Stimulated activated CD4-positive, alpha-beta T cell treated with anti-CD3 and anti-CD28 coated beads, Interleukin-15, amount 100 ng/mL, for 1 hour (primary cell): ENCODE results near the gene SLC28A3.

Experiments used
- DNase-seq, 2 donors: peaks; one replicate each; pipeline ENCODE4 v3.0.0-alpha.2; 2020; ENCODE audit warnings: low read depth in 1 of 2, low spot score in 1 of 2

Gene SLC28A3

DNA sequence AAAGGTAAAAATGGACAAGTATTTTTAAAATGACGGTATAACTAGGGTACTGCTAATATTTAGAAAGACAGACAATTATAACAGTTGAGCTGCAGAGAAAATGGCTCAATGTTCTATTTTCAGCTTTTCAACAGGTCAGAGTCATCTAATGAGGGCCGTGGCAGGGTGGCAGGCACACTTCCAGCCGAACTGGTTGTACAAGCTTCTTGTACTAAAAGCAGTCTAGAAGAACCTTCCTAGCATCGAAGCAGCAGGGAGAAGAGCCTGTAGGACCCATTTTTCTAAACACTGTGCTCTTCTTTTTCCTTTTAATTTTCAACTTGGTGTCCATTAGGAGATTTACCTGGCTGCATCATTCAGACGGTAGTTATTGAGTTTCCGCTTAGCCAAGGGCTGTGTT is 85.6 kb downstream of the SLC28A3 start:
- no peak for DNase-seq

- DNase-seq, result no peak
Observed at GRCh38 chr9:84251921-84252320, 88.6 kb downstream of the SLC28A3 start.

GRCh38 chr9:84241817-84242373 is 98.7 kb downstream of the SLC28A3 start:
- no peak for DNase-seq

DNA sequence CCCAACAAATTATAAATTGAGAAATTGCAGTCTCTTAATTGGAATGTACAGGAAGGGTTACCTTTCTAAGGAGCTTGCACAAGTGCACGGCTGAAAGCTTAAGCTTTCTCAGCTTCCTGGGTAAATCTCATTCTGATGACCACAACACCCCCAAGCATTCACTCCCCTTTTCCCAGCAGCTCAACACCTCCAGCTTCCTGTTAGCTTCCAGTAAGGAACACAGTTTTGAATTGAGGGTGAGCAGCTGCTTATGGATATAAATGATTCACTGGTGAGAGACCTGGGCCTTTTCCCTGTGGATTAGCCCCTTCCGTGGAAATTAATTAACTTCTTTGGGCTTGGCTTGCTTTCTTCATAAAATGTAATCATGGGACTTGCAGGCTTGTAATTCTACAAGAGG is 101.2 kb downstream of the SLC28A3 start:
- DNase-seq, result no peak

GRCh38 chr9:84238652-84239051 is 101.9 kb downstream of the SLC28A3 start:
- DNase-seq, result no peak

GRCh38 chr9:84235511-84235910 is 105.0 kb downstream of the SLC28A3 start:
- no peak for DNase-seq

DNA sequence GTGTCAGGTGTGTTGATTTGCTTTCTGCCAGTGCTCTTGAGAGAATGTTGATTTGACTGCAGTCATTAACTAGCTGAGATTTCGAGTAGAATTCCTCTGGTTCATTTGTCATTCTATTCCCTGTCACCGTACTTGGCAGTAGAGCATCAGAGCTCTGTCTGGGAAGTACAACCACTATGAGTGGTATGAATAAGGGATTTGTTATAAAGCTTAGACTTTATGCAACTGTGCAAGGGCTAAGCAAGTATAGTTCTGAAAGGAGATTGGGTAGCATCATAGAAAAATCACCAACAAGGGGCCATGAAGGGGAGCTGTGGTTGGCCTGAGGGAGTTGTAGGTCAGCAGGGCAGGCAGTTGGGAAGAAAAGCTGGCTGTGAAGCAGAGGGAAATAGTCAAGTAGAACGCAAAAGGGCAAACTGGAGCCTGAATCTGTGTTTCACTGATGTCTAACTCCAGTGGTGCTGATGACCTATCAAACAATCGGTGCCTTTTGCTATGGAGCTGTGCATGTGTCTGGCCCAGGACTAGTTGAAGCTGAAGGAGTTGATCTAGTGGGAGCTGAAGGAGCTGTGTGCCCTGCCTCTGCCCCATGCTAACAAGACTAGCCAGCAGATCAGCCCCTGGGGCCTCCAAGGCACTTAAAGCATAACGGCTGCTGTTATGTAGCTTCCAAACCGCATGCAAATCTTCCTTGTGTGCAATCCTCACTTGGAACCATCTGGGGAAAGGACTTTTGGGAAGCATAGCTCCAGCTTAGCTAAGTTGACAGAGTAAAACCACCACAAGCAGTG is 110.0 kb downstream of the SLC28A3 start:
- DNase-seq, result no peak

DNA sequence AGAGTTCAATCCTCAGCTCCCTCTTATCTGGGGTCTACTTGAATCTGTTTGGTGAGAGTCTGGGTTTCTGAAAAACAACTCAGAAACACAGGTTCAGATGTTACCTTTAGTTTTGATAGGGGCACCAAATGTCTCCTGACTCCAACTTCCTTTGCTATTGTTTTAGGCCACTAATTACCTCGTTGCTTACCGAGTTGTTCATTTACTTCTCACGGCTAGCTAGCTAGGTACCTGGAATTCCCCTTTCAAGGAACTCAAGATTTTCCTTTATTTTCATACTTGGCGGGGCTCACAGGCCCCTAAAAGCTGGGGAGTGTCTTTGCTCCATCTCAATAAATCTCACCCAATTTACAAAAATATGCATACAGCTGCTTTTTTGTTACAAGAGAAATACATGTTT is 111.4 kb downstream of the SLC28A3 start:
- DNase-seq, result no peak

GRCh38 chr9:84228130-84228720 is 112.3 kb downstream of the SLC28A3 start:
- DNase-seq, result no peak

DNA sequence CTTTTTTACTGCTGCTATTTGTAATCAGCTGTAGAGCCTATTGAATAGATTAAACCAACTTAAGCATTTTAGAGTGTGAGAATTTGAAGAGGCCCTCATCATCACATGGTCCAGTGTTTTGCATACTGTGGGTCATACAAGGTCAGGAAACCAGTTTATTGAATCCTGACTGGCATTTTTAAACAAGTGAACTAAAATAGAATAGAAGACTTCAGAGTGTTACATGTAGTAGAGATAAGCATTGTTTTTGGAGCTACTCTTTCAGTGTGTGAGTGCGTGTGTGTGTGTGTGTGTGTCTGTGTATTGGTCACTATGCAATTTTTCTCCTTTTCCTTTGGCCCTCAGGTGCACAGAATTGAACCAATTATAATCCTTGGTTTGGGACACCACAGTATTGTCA is 114.4 kb downstream of the SLC28A3 start:
- DNase-seq, result no peak
